ENCODE results near the gene DAAM2. TPM values are rescaled to one million over a fixed set of nuclear protein-coding genes. Genes with fewer than 3 reads are reported as not detected.

The DAAM2 gene
- total RNA-seq, 1 experiment from 2014 or later = not detected

DNA sequence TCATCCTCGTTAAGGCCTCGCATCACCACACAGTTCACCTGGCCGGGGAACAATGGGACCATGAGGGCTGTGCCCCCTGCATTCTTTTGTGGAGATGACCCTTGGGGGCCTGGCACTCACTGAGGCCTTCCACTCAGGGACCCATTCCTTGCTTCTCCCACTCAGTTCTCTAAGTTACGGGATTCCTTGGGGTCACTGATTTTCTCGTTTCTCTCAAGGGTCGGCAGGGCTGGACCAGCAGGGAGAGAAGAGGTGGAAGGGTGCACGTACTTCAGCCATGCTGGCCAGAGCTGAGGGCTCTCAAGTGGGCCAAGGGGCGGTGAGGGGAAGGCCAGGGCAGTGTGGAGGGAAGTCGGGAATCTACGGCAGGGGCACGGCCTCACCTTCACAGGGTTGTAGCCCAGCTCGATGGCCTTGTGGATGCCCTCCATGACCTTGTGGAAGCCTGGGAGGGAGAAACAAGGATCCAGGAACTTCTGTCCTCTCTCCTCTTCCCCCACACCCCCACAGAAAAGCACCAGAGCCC is 121.3 kb downstream of the DAAM2 start:
- Mint-ChIP-seq H3K27me3 (ENCODE audit: insufficient read depth, unreplicated experiment) (no peaks in the 10 kb centered on the region), H3K4me3 (ENCODE audit: unreplicated experiment) (no peak overlapping the region), H3K27ac (ENCODE audit: unreplicated experiment) (no peak overlapping the region), H3K4me1 (ENCODE audit: low read depth, unreplicated experiment) (peaks cover 22% of the 10 kb centered on the region), H3K9me3 (ENCODE audit: unreplicated experiment) (no peaks in the 10 kb centered on the region), H3K36me3 (ENCODE audit: insufficient read depth, unreplicated experiment) (peaks cover 63% of the 10 kb centered on the region)
- TF ChIP-seq, protein P1, sequence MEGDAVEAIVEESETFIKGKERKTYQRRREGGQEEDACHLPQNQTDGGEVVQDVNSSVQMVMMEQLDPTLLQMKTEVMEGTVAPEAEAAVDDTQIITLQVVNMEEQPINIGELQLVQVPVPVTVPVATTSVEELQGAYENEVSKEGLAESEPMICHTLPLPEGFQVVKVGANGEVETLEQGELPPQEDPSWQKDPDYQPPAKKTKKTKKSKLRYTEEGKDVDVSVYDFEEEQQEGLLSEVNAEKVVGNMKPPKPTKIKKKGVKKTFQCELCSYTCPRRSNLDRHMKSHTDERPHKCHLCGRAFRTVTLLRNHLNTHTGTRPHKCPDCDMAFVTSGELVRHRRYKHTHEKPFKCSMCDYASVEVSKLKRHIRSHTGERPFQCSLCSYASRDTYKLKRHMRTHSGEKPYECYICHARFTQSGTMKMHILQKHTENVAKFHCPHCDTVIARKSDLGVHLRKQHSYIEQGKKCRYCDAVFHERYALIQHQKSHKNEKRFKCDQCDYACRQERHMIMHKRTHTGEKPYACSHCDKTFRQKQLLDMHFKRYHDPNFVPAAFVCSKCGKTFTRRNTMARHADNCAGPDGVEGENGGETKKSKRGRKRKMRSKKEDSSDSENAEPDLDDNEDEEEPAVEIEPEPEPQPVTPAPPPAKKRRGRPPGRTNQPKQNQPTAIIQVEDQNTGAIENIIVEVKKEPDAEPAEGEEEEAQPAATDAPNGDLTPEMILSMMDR (IDR thresholded peaks at IDR 0.05; ENCODE audit: insufficient read depth in 1 of 2, low read depth in 1 of 2, low read length in 1 of 2, severe bottlenecking in 1 of 2, unreplicated experiment in 1 of 2) = no peak
- POLR2A ChIA-PET = no interaction called here
- DNase-seq = no peak
- H3K36me3 ChIP-seq (ENCODE audit: control insufficient read depth, insufficient read depth, low read length) = peaks cover 14% of the 10 kb centered on the region
- no peaks in the 10 kb centered on the region for H3K27me3 ChIP-seq (replicated peaks; ENCODE audit: control insufficient read depth, insufficient read depth, low read length)
- H3K9me3 ChIP-seq = peaks cover 22% of the 10 kb centered on the region
- peaks cover 24% of the 10 kb centered on the region for H3K4me1 ChIP-seq
- H3K4me3 ChIP-seq (ENCODE audit: low read depth, low read length) = no peak overlapping the region
- CTCF ChIA-PET = no interaction called here
- intact Hi-C loops (cut with micrococcal nuclease; ENCODE audit: unreplicated experiment) = no loop called here
- BruUV-seq (replicated peaks) = no TSS peak

DNA sequence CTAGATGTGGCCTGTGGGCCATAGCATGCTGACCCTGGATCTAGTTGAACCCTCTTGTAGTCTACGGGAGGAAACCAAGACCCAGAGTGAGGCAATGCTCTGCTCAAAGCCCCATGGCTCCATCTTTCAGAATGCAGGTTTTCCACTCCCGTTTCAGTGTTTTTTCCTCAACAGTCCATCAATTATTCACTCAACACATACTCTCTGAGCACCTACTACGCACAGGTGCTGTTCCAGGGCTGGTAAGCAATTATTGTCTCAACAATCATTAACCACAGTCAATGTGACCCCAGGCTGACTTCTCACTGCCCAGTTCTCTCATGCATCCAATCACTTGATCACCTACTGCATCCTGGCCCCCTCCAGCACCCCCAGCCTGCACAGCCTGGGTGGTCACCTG is 122.1 kb downstream of the DAAM2 start:
- TF ChIP-seq, protein P1 (IDR thresholded peaks at IDR 0.05; ENCODE audit: insufficient read depth in 1 of 2, low read depth in 1 of 2, low read length in 1 of 2, severe bottlenecking in 1 of 2, unreplicated experiment in 1 of 2) = no peak
- Histone ChIP-seq H3K27me3 (replicated peaks; ENCODE audit: control insufficient read depth, insufficient read depth, low read length) (no peaks in the 10 kb centered on the region), H3K4me3 (ENCODE audit: low read depth, low read length) (no peak overlapping the region), H3K4me1 (peaks cover 32% of the 10 kb centered on the region), H3K36me3 (ENCODE audit: control insufficient read depth, insufficient read depth, low read length) (peaks cover 16% of the 10 kb centered on the region), H3K9me3 (peaks cover 27% of the 10 kb centered on the region)
- POLR2A ChIA-PET = no interaction called here
- Mint-ChIP-seq H3K27me3 (ENCODE audit: insufficient read depth, unreplicated experiment) (no peaks in the 10 kb centered on the region), H3K4me1 (ENCODE audit: low read depth, unreplicated experiment) (peaks cover 28% of the 10 kb centered on the region), H3K4me3 (ENCODE audit: unreplicated experiment) (no peak overlapping the region), H3K27ac (ENCODE audit: unreplicated experiment) (peak overlapping the region; percentile 81), H3K36me3 (ENCODE audit: insufficient read depth, unreplicated experiment) (peaks cover 70% of the 10 kb centered on the region), H3K9me3 (ENCODE audit: unreplicated experiment) (peaks cover 2% of the 10 kb centered on the region)
- intact Hi-C loops (cut with micrococcal nuclease; ENCODE audit: unreplicated experiment) = no loop called here
- CTCF ChIA-PET = no interaction called here
- DNase-seq = no peak
- no TSS peak for BruUV-seq (replicated peaks)

DNA sequence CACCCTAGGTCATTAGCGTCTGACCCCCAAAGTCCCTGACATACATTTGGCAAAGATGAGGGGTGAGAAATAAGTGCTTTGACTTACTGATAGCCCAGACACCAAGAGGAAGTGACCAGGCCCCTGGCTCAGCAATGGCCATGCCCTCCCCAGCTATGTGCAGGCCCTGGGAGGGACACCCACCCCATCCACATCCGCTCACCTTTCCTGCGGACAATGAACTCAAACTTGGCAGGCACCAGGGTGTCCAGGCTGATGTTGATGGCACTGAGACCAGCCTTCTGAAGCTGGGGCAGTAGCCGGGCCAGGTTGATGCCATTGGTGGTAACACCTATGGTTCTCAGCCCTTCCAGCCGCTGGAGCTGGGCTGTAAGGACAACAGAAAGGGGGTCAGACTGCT is 123.7 kb downstream of the DAAM2 start:
- Histone ChIP-seq H3K4me1 (peaks cover 47% of the 10 kb centered on the region), H3K9me3 (peaks cover 35% of the 10 kb centered on the region), H3K27me3 (replicated peaks; ENCODE audit: control insufficient read depth, insufficient read depth, low read length) (no peaks in the 10 kb centered on the region), H3K36me3 (ENCODE audit: control insufficient read depth, insufficient read depth, low read length) (peaks cover 16% of the 10 kb centered on the region), H3K4me3 (ENCODE audit: low read depth, low read length) (no peak overlapping the region)
- Mint-ChIP-seq H3K9me3 (ENCODE audit: unreplicated experiment) (peaks cover 10% of the 10 kb centered on the region), H3K4me1 (ENCODE audit: low read depth, unreplicated experiment) (peaks cover 28% of the 10 kb centered on the region), H3K4me3 (ENCODE audit: unreplicated experiment) (no peak overlapping the region), H3K36me3 (ENCODE audit: insufficient read depth, unreplicated experiment) (peaks cover 79% of the 10 kb centered on the region), H3K27me3 (ENCODE audit: insufficient read depth, unreplicated experiment) (no peaks in the 10 kb centered on the region), H3K27ac (ENCODE audit: unreplicated experiment) (no peak overlapping the region)
- TF ChIP-seq, protein P1 (IDR thresholded peaks at IDR 0.05; ENCODE audit: insufficient read depth in 1 of 2, low read depth in 1 of 2, low read length in 1 of 2, severe bottlenecking in 1 of 2, unreplicated experiment in 1 of 2) = no peak
- POLR2A ChIA-PET = no interaction called here
- no TSS peak for BruUV-seq (replicated peaks)
- intact Hi-C loops (cut with micrococcal nuclease; ENCODE audit: unreplicated experiment) = loop anchor here (5.0 kb wide), 1 partner anchor 46 kb away; no protein-coding TSS in a partner anchor
- CTCF ChIA-PET = no interaction called here
- no peak for DNase-seq

Data from Caco-2 (cell line).